Endothelial cell of umbilical vein (primary cell): ENCODE data around the gene DNAH3. TPM values are rescaled to one million over a fixed set of nuclear protein-coding genes. Genes with fewer than 3 reads are reported as not detected.
"Not testable (repeated sequence)": the region's sequence is repeated elsewhere in the genome, so short reads cannot be mapped to it uniquely, and the experiment has no call there.

Experiments used
- BruUV-seq: library from RNA; stranded (reverse); fragments of 400-500 nt; replicated peaks from 2 replicates; lab custom pipeline; 2021; lab: Mats Ljungman, UMichigan
- CTCF ChIA-PET: fragments of 300-600, 350-600 bp; sonication (Branson Sonifier 250); formaldehyde crosslinking; loops from one replicate; lab custom pipeline; 2021; ENCODE audit warnings: antibody characterized with exemption, inconsistent platforms; lab: Charles Lee
- POLR2A ChIA-PET: fragments of 300-600, 350-600 bp; sonication (Branson Sonifier 250); formaldehyde crosslinking; loops from one replicate; lab custom pipeline; 2021; ENCODE audit warnings: antibody characterized with exemption, inconsistent platforms; lab: Charles Lee
- DNase-seq: peaks from one replicate; pipeline ENCODE4 v3.0.0-alpha.2; 2011; ENCODE audit warnings: low read depth, low spot score
- FAIRE-seq: peaks from 2 replicates; lab custom pipeline; 2011; peaks lifted over from hg19 to GRCh38; lab: Jason Lieb, UNC
- H2AFZ ChIP-seq: 2 replicates; pipeline ENCODE4 v1.6.0; 2012; ENCODE audit warnings: low read depth, low read length, control low read depth, inconsistent platforms
- H3K27ac ChIP-seq: 2 replicates; pipeline ENCODE4 v1.5.1; 2011; ENCODE audit warnings: low read depth, mild to moderate bottlenecking, control low read depth, low read length, moderate library complexity; ENCODE audit not compliant: insufficient read depth
- H3K27me3 ChIP-seq, 2 experiments: 2 replicates each; pipeline versions ENCODE4 v1.6.0 to v1.6.1; 2011; ENCODE audit warnings: low read length in 2 of 2, mixed read lengths in 1 of 2; ENCODE audit not compliant: control insufficient read depth in 2 of 2, insufficient read depth in 2 of 2
- H3K36me3 ChIP-seq, 2 experiments: 2 replicates in 1 of 2; 3 replicates in 1 of 2; pipeline ENCODE4 v1.5.1; 2011; ENCODE audit warnings: low read length in 2 of 2, mild to moderate bottlenecking in 1 of 2, moderate library complexity in 1 of 2; ENCODE audit not compliant: control insufficient read depth in 2 of 2, insufficient read depth in 2 of 2; ENCODE audit errors: extremely low read depth in 1 of 2
- H3K4me1 ChIP-seq: 3 replicates; pipeline ENCODE4 v1.5.1; 2011; ENCODE audit warnings: mild to moderate bottlenecking, low read length; ENCODE audit not compliant: control insufficient read depth, insufficient read depth; ENCODE audit errors: extremely low read depth
- H3K4me2 ChIP-seq: 2 replicates; pipeline ENCODE4 v1.6.1; 2011; ENCODE audit warnings: low read length, control low read depth, mixed read lengths; ENCODE audit not compliant: insufficient read depth
- H3K4me3 ChIP-seq, 3 experiments: fragments of 200-600 bp in 1 of 3; sonication (generic), shearing (Covaris generic) in 1 of 3; replicated peaks in 1 of 3; 2 replicates each; pipeline ENCODE4 v1.5.1; 2011 to 2016; ENCODE audit warnings: control low read depth in 3 of 3, low read length in 3 of 3, mild to moderate bottlenecking in 2 of 3, inconsistent platforms in 1 of 3, low read depth in 1 of 3, moderate library complexity in 1 of 3; ENCODE audit not compliant: insufficient read depth in 1 of 3
- H3K79me2 ChIP-seq: 2 replicates; pipeline ENCODE4 v1.6.0; 2012; ENCODE audit warnings: low read length, inconsistent platforms; ENCODE audit not compliant: control insufficient read depth, insufficient read depth
- H3K9ac ChIP-seq: replicated peaks from 2 replicates; pipeline ENCODE3; 2011; ENCODE audit warnings: low read length, control low read depth; ENCODE audit not compliant: insufficient read depth; ENCODE audit errors: extremely low read depth
- H3K9me1 ChIP-seq: replicated peaks from 3 replicates; pipeline ENCODE4 v1.6.0; 2011; ENCODE audit warnings: mild to moderate bottlenecking, low read length; ENCODE audit not compliant: control insufficient read depth, insufficient read depth; ENCODE audit errors: extremely low read depth
- H3K9me3 ChIP-seq: replicated peaks from 2 replicates; pipeline ENCODE4 v1.5.1; 2012; ENCODE audit warnings: low read length, inconsistent platforms; ENCODE audit not compliant: control insufficient read depth, insufficient read depth
- H4K20me1 ChIP-seq: replicated peaks from 2 replicates; pipeline ENCODE3; 2011; ENCODE audit warnings: mild to moderate bottlenecking, low read length; ENCODE audit not compliant: control insufficient read depth, insufficient read depth; ENCODE audit errors: extremely low read depth
- EZH2 ChIP-seq: IDR thresholded peaks from 2 replicates; pipeline ENCODE4 v1.6.1; 2012; ENCODE audit warnings: borderline replicate concordance, low read depth, mild to moderate bottlenecking, moderate library complexity, low read length, inconsistent platforms; ENCODE audit not compliant: severe bottlenecking
- FOS ChIP-seq: IDR thresholded peaks from 2 replicates; pipeline ENCODE4 v1.6.1; 2011; ENCODE audit warnings: mild to moderate bottlenecking, low read length, moderate library complexity, borderline replicate concordance; ENCODE audit not compliant: insufficient read depth
- GATA2 ChIP-seq: IDR thresholded peaks from 2 replicates; pipeline ENCODE4 v1.7.0; 2011; ENCODE audit warnings: low read depth, mild to moderate bottlenecking, moderate library complexity, mixed read lengths, low read length; ENCODE audit not compliant: insufficient read length, insufficient read depth
- JUN ChIP-seq: IDR thresholded peaks from 2 replicates; pipeline ENCODE4 v1.6.1; 2011; ENCODE audit warnings: borderline replicate concordance, low read depth; ENCODE audit not compliant: insufficient read length, insufficient read depth
- MAX ChIP-seq: IDR thresholded peaks from 2 replicates; pipeline ENCODE4 v1.6.1; 2011; ENCODE audit not compliant: insufficient read depth, insufficient read length
- MYC ChIP-seq: IDR thresholded peaks from one replicate; pipeline ENCODE4 v1.6.1; 2011; ENCODE audit warnings: mild to moderate bottlenecking, low read depth, low read length
- POLR2A ChIP-seq: IDR thresholded peaks from 2 replicates; pipeline ENCODE4 v1.6.1; 2012; ENCODE audit warnings: low read depth, mild to moderate bottlenecking, control low read depth, low read length
- POLR2AphosphoS5 ChIP-seq: IDR thresholded peaks from 2 replicates; pipeline ENCODE4 v1.6.1; 2012; ENCODE audit warnings: low read depth, mild to moderate bottlenecking, control low read depth, low read length, moderate library complexity; ENCODE audit not compliant: insufficient read depth
- dilution Hi-C: fragments of 300-500 bp; cut with MboI; formaldehyde crosslinking; loops from one replicate; pipeline ENCODE4 v1.15.0; 2019; ENCODE audit warnings: low sequenced_read_pairs; ENCODE audit not compliant: extremely low pct_ligation_motif_present
- intact Hi-C: fragments of 100-400 bp; cut with micrococcal nuclease; formaldehyde crosslinking; loops from one replicate; pipeline ENCODE4 v1.10.0; 2022
- polyA plus RNA-seq, 4 experiments: library from polyadenylated mRNA; depleted of rRNA in 3 of 4; stranded (reverse) in 3 of 4; unstranded in 1 of 4; fragments of >200 nt; gene quantifications; 2 replicates each; pipeline versions ENCODE4 v1.2.1 to v1.2.3, GENCODE V29; 2011 to 2012; ENCODE audit warnings: missing spikeins in 1 of 4
- total RNA-seq: library from RNA; stranded (reverse); gene quantifications from 2 replicates; pipeline ENCODE4 v1.2.3, GENCODE V29; 2021
- TF ChIP-seq, protein P1 (sequence below), 2 donors: IDR thresholded peaks; 1 replicate in 1 of 2; 2 replicates in 1 of 2; pipeline ENCODE4 v1.5.1; 2011; ENCODE audit warnings: low read length in 2 of 2, mild to moderate bottlenecking in 2 of 2, moderate library complexity in 2 of 2, control low read depth in 1 of 2, inconsistent platforms in 1 of 2, low read depth in 1 of 2; ENCODE audit not compliant: insufficient read depth in 1 of 2; ENCODE audit errors: extremely low read depth in 1 of 2

The DNAH3 gene
- total and polyA plus RNA-seq, 2 donors (not counting 3 experiments of a cell fraction or from before 2014, with no cell fraction given), result not detected

DNA sequence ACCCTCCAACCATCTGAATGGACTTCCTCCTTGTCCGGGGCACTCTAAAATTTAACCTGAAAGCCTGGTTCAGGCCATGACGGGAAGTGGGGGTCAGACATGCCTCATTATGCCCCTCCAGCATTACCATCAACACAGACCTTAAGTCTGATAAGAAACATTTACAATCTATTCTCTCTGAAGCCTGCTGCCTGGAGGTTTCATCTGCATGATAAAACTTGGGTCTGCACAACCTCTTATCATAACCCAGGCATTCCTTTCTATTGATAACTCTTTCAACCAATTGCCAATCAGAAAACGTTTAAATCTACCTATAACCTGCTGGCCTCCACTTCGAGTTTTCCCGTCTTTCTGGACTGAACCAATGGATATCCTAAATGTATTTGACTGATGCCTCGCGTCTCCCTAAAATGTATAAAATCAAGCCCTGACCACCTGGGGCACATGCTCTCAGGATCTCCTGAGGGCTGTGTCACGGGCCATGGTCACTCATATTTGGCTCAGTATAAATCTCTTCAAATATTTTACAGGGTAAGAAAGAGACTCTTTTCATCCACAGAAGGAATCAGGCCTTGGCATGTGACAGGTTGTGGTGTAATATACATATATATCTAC, 204.5 kb downstream of the DNAH3 start:
- H3K27ac ChIP-seq, result no peak overlapping the region
- H3K4me1 ChIP-seq, result no peaks in the 10 kb centered on the region
- CTCF ChIA-PET, result no interaction called here
- no TSS peak for BruUV-seq
- no peaks in the 10 kb centered on the region for H3K9me3 ChIP-seq
- dilution Hi-C loops (no loop called here), intact Hi-C loops (no loop called here)
- H4K20me1 ChIP-seq, result no peaks in the 10 kb centered on the region
- no peak overlapping the region for H3K4me3 ChIP-seq
- H3K79me2 ChIP-seq, result no peaks in the 10 kb centered on the region
- H3K9me1 ChIP-seq, result no peaks in the 10 kb centered on the region
- H2AFZ ChIP-seq, result no peak overlapping the region
- no peak for DNase-seq
- no peak for FAIRE-seq
- no peak overlapping the region for H3K9ac ChIP-seq
- TF ChIP-seq JUN (no peak), EZH2 (no peak), POLR2A (no peak), FOS (no peak), POLR2AphosphoS5 (no peak), GATA2 (no peak), MYC (no peak), MAX (no peak)
- TF ChIP-seq, protein P1, sequence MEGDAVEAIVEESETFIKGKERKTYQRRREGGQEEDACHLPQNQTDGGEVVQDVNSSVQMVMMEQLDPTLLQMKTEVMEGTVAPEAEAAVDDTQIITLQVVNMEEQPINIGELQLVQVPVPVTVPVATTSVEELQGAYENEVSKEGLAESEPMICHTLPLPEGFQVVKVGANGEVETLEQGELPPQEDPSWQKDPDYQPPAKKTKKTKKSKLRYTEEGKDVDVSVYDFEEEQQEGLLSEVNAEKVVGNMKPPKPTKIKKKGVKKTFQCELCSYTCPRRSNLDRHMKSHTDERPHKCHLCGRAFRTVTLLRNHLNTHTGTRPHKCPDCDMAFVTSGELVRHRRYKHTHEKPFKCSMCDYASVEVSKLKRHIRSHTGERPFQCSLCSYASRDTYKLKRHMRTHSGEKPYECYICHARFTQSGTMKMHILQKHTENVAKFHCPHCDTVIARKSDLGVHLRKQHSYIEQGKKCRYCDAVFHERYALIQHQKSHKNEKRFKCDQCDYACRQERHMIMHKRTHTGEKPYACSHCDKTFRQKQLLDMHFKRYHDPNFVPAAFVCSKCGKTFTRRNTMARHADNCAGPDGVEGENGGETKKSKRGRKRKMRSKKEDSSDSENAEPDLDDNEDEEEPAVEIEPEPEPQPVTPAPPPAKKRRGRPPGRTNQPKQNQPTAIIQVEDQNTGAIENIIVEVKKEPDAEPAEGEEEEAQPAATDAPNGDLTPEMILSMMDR (IDR thresholded peaks at IDR 0.05; ENCODE audit: extremely low read depth in 1 of 2, insufficient read depth in 1 of 2, low read depth in 1 of 2, low read length in 2 of 2), result no peak
- no peak overlapping the region for H3K4me2 ChIP-seq
- no peaks in the 10 kb centered on the region for H3K27me3 ChIP-seq
- POLR2A ChIA-PET, result no interaction called here
- H3K36me3 ChIP-seq, result no peaks in the 10 kb centered on the region

GRCh38 chr16:20945575-20945875, 205.1 kb downstream of the DNAH3 start:
- H3K9me1 ChIP-seq, H4K20me1 ChIP-seq, POLR2A ChIA-PET, H3K9ac ChIP-seq, BruUV-seq, H3K4me1 ChIP-seq, H3K9me3 ChIP-seq, DNase-seq, H3K4me3 ChIP-seq, H3K27ac ChIP-seq, H3K79me2 ChIP-seq, CTCF ChIA-PET, dilution Hi-C loops, H3K36me3 ChIP-seq, H2AFZ ChIP-seq, FAIRE-seq, H3K27me3 ChIP-seq, H3K4me2 ChIP-seq: not testable (repeated sequence)
- intact Hi-C loops, result loop anchor here (2.0 kb wide), 2 partner anchors 35 to 95 kb away; no protein-coding TSS in a partner anchor
